HG02870 (cell line): ENCODE results near the gene EPB41L4A.

Source experiments
- ATAC-seq: cut with Tn5 transposase; IDR thresholded peaks from one replicate; pipeline ENCODE4 v1.9.1; 2021; ENCODE audit warnings: mild to moderate bottlenecking, moderate library complexity; ENCODE audit not compliant: unreplicated experiment

The EPB41L4A gene

DNA sequence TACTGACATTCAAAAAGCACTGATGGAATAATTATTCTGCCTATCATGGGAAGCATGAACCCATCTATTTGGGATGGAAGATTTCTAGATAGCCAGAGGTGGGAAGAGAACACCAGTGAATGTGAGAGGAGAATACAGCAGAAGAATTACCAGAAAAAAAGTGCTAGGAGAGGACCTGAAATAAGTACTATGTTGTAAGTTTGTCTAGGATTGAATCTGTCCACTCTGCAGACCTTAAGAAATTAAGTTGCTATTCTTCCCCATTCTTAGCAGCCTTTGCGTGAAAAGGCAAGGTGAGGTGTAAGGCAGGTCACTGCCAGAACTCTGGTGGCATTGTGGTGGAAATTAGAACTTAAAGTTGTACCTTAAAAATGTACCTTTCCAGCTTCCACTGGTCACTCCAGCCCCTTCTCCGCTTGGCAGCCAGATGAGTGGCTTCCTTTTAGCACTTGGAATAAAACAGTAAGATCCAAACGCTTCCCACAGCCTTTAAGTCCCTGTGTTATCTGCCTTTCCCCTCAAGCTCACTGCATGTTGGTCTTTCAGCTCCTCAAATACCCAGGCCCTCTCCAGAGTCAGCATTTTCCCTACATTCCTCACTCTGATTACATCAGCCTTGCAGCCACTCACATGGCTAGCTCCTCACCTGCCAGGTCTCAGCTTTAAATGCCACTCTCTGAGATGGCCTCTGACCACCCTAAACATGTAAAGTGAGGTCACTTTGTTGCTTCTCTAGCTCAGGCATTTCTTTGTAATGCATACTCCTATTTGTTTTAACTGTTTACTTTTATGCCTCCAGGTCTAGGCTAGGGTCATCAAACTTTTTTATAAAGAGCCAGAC lies 253.0 kb downstream of the EPB41L4A start:
- no peak for ATAC-seq

DNA sequence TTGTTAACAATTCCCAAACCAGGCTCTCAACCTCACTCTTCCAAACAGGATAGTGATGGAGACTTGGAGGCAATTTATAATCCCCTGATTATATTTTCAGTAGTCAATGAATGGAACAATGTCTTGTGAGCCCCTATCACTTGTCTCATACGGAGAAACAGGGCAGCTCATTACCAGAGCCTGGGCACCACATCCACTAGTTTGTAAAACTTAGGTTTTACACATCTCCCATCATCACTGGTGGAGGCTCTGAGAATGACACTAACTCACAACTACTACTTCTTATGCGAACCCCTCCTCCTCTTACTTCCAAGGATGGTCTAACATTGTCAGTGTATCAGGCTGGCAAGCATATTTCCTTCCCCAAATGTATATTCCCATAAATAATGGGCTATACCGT lies 253.7 kb downstream of the EPB41L4A start:
- no peak for ATAC-seq

DNA sequence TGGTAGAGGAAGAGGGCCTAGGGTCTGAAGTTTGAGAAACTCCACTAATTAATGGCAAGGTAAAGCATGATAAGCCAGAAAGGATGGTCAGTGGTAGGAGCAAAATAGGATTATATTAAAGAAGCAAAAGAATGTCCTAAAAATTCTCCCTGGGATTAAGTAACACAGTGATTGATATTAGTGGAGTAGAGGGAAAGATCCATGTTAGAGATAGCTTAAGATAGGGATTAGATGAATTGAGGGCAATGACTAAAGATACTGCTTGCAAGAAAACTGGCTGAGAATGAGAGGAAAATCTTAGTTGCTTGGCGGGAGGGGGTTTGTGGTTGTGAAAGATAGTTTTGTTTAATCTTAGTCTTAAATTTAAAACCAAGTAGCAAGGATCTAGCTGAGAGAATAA lies 255.6 kb downstream of the EPB41L4A start:
- ATAC-seq = no peak

DNA sequence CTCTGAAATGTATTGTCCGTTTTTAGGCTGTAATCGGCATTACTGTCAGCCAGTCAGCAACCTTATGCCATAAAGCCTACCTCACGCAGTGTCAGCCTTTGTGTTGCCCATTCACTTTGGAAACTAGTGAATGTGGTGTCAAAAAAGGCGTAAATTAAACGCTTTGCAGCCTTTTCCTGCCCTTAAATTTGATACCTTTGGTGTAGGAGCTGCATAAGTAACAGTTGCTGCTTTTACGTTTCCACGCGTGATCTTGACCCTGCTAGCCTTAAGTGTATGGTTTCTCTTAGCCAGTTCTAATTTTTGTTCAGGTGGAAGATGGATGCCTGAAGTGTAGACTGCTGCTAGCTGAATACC lies 257.7 kb downstream of the EPB41L4A start:
- ATAC-seq = no peak

GRCh38 chr5:112160652-112161391 lies 258.3 kb downstream of the EPB41L4A start:
- ATAC-seq = peak; percentile 95

- no peak for ATAC-seq
Measured at GRCh38 chr5:112159435-112159834, 259.6 kb downstream of the EPB41L4A start.

DNA sequence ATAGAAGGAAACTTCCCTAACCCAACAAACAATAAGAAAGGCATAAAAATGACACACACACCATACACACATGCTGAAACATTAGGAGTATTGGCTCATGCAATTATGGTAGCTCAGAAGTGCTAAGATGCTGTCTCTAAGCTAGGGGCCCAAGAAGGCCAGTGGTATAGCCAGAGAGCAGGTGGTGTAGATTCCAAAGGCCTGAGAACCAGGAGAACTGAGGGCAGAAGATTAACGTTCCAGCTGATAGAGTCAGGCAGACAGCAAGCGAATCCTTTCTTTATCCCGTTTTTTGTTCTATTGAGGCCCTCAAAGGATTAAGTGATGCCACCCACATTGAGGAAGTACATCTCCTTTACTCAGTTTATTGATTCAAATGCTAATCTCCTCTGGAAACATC lies 262.9 kb downstream of the EPB41L4A start:
- ATAC-seq = no peak

- ATAC-seq = no peak
Measured at GRCh38 chr5:112154940-112155686, 264.0 kb downstream of the EPB41L4A start.

- no peak for ATAC-seq
Measured at GRCh38 chr5:112149727-112150126, 269.4 kb downstream of the EPB41L4A start.

DNA sequence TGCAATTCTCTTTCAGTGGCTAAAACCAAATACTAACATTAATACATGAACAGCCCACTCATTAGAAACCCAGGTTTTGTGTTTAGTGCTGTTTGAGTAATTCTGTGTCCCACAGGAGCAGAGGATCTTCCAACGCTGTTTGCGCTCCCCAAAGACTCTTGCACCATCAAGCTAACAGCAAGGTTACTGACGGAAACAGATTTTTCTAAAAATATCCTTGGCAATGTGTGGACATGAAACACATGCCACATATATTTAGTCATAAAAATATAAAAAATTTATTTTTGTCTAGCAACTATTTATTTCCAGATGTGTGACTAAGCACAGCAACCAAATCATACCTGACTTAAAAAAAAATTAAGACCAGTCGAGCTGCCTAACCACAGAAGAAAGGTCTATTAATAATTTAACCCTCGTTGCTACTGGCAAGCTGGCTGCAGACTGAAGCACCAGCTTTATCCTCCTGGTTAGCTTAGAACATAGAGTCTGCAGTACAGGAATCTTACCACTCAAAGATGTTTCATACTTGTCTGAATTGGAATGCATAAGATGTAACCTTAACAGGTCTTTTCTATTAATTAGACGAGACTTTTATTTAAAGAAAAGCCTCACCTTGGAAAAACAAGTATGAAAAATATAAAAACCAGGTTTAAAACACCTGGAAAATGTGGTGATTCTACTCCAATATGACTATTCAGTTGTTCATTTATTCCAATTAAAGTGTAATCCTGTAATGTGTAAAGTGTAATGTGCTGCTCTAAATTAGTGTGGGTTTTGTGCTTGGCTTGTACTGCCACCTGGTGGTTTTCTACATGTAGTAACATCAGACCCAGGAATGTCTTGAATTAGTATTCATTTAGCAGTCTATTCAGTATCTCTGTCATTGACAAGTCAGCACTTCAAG lies 272.5 kb downstream of the EPB41L4A start:
- peak; percentile 55 for ATAC-seq

DNA sequence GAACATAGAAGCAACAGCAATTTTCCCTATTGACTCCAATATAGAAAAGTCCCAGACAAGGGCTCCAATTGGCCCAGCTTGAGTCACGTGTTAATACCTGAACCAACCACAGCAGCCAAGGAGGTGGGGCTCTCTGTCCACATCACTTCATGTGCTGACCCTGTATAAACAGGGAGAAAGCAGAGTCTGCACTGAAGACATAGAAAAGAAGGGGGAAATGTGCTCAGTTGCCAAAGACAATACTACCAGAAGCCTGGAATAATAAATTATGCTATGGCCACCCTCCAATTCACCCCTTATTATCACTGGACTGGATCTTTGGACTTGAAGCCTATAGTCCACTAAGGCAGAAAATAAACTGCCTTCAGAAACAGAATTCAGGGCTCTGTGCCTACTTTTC lies 275.4 kb downstream of the EPB41L4A start:
- no peak for ATAC-seq

DNA sequence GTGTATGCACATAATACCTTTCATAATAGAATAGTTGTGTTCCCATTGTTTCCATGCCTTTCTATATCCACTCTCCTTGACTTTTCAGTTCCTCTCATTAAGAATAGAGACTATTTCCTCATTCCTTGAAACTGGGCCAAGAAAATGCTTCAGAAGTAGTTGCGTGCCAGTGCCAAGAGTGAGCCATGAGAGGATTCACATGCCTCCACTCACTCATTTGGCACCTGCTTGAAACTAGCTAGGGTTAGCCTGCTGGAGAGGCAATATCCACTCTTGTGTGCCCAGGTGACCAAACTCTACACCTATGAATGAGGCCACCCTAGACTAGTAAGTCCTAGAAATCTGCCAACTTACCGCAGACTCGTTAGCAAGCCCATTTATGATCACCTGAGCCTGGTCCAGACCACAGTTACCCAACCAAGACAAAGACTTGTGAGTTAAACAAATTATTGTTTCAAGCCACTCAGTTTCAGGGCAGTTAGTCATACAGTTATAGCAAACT lies 276.3 kb downstream of the EPB41L4A start:
- peak; percentile 67 for ATAC-seq

GRCh38 chr5:112141582-112141981 lies 277.5 kb downstream of the EPB41L4A start:
- ATAC-seq = no peak

DNA sequence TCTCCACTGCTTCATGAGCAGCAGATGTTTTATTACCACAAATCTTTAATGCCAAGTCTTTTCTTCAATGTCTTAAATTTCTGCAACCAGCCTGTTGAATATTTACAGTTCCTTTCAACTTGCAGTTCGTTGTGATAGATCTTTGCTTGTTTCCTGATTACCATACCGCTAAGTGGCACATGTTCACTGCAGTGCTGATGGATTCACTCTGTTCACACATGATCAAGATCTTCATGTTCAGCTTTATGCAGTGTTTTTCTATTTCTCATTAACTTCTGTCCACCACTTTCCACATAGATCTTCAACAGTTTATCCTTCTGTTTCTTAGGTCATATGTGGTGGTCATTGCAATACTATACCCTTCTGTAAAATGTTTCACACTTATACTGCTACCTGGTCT lies 280.6 kb downstream of the EPB41L4A start:
- ATAC-seq = no peak

DNA sequence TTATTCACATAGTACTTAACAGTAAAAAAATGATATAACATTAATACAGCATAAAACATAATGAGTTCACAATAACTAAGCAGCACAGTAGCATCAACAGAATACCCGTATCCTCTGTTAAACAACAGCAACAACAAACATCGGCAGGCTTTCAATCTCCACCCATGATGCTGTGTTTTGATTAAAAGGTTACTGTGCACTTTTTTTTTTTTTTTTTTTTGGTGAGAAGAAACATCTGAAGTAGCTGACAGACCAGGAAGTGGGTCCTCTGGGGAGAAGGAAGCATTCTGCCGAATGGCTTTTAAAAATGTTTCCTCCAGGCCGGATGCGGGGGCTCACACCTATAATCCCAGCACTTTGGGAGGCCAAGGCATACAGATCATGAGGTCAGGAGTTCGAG lies 282.3 kb downstream of the EPB41L4A start:
- no peak for ATAC-seq

DNA sequence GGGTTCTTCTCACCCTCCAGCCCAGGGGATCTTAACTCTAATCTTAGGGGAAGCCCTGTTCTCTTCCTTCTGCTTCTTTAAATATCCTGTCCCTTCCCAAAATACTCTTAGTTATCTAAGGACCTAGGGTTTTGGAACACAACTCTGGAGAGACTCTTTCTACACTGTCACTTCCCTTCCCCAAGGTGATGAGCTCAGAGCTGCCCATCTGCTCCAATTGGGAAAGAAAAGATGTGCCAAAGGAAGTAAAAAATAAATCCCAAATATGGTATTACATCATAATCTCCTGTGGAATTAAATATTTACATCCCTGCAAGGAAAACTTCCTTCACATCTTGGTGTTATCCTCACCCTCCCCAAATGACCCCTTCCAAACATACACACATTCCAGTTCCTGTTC lies 291.2 kb downstream of the EPB41L4A start:
- ATAC-seq = no peak

- no peak for ATAC-seq
Measured at GRCh38 chr5:112126982-112127381, 292.1 kb downstream of the EPB41L4A start.

GRCh38 chr5:112125903-112126302 lies 293.2 kb downstream of the EPB41L4A start:
- ATAC-seq = no peak

DNA sequence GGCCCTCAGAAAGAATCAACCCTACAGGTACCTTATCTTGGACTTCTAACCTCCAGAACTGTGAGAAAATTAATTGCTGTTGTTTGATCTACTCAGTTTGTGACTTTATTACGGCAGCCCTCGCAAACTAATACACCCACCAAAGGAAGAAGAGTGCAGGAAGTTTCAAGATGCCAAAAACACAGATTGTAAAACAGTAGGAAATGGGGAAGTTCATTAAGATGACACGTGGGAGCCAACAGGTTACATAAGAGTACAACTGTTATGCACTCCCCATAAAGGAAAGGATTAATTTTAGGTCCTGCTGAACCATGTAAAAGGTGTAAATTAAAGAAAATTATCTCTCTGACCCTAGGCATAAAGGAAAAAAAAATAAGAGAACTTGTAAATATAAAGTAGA lies 294.3 kb downstream of the EPB41L4A start:
- no peak for ATAC-seq

DNA sequence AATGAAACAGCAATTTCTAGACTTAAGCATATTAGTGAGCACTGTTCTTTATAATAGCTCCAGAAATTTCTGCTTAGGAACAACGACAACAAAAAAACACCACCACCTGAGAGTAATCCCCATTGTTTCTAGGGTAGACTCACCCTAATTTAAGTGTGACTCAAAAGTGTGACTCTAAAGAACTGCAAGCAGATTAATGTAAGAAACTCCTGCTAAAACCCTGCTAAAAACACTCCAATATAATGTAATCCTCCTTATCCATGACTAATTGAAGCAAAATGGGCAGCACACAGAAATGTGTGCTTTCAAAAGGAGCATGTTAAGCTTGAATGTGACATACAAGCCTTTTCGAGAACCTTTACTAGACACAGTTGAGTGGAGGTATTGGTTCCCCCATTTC lies 296.0 kb downstream of the EPB41L4A start:
- no peak for ATAC-seq
